ENCODE measurements around the gene RETSAT.
A peak's percentile ranks its signal among the peaks of the same experiment; 100 is the strongest.

The RETSAT gene

GRCh38 chr2:85310330-85310729 lies 44.0 kb downstream of the RETSAT start:
- no peaks in the 10 kb centered on the region for H3K9me3 ChIP-seq (ENCODE audit: control insufficient read depth, insufficient read depth, low read depth, low read length)
- no peak for TF ChIP-seq INSM2 (tag by site-specific recombination; IDR thresholded peaks at IDR 0.05)
- no peak for TF ChIP-seq TRIM28 (IDR thresholded peaks at IDR 0.05; ENCODE audit: borderline replicate concordance, low read length)
- no peak for TF ChIP-seq ZNF148 (tag by site-specific recombination; IDR thresholded peaks at IDR 0.05; ENCODE audit: borderline replicate concordance)
- TF ChIP-seq SCRT2 (tag by site-specific recombination; IDR thresholded peaks at IDR 0.05) = 0 out of 2 replicates have a peak, but pooled peaks have one; percentile 20
- TF ChIP-seq PRDM6 (tag by site-specific recombination; IDR thresholded peaks at IDR 0.05) = no peak
- no peak for TF ChIP-seq MYNN (tag by site-specific recombination; IDR thresholded peaks at IDR 0.05; ENCODE audit: borderline replicate concordance)
- ChIA-PET POLR2A (no interaction called here), CTCF (interaction anchor here (1.3 kb wide), 1 partner anchor 10 kb away, joined by 14 read pairs; no protein-coding TSS in a partner anchor)
- H3K4me3 ChIP-seq (ENCODE audit: low read depth, low read length) = no peak overlapping the region
- H3K36me3 ChIP-seq (ENCODE audit: control insufficient read depth in 2 of 2, insufficient read depth in 1 of 2, low read length in 2 of 2) = peaks cover 0 to 25% of the 10 kb centered on the region in 2 experiments; a peak in 1 of 3 replicates
- H3K27ac ChIP-seq (ENCODE audit: extremely low read depth, low read depth, low read length) = no peak overlapping the region
- H3K4me1 ChIP-seq (ENCODE audit: control insufficient read depth, insufficient read depth, low read length) = no peaks in the 10 kb centered on the region

GRCh38 chr2:85309699-85310321 lies 44.5 kb downstream of the RETSAT start:
- ChIA-PET POLR2A (interaction anchor here (0.6 to 1.4 kb wide), 3 partner anchors 10 to 18 kb away, joined by 3 to 4 read pairs (median 4); no protein-coding TSS in a partner anchor), CTCF (interaction anchor here (0.6 to 1.3 kb wide), 3 partner anchors 9 to 11 kb away, joined by 3 to 14 read pairs (median 3); no protein-coding TSS in a partner anchor)
- Histone ChIP-seq H3K4me1 (ENCODE audit: control insufficient read depth, insufficient read depth, low read length) (no peaks in the 10 kb centered on the region), H3K4me3 (ENCODE audit: low read depth, low read length) (no peak overlapping the region), H3K9me3 (ENCODE audit: control insufficient read depth, insufficient read depth, low read depth, low read length) (no peaks in the 10 kb centered on the region), H3K36me3 (ENCODE audit: control insufficient read depth in 2 of 2, insufficient read depth in 1 of 2, low read length in 2 of 2) (peaks cover 0 to 24% of the 10 kb centered on the region in 2 experiments; a peak in 1 of 3 replicates), H3K27ac (ENCODE audit: extremely low read depth, low read depth, low read length) (no peak overlapping the region)
- TF ChIP-seq ZNF140 (tag by site-specific recombination; IDR thresholded peaks at IDR 0.05) (no peak), ZNF76 (tag by site-specific recombination; IDR thresholded peaks at IDR 0.05; ENCODE audit: borderline replicate concordance, low read depth) (no peak), ZNF174 (tag by site-specific recombination; IDR thresholded peaks at IDR 0.05) (no peak), ZNF239 (tag by site-specific recombination; IDR thresholded peaks at IDR 0.05) (no peak), ZNF19 (tag by site-specific recombination; IDR thresholded peaks at IDR 0.05; ENCODE audit: low read depth) (no peak), ZNF26 (tag by site-specific recombination; IDR thresholded peaks at IDR 0.05) (no peak), ZXDB (tag by site-specific recombination; IDR thresholded peaks at IDR 0.05) (no peak), ZBTB49 (tag by site-specific recombination; IDR thresholded peaks at IDR 0.05; ENCODE audit: low read depth) (no peak), PRDM6 (tag by site-specific recombination; IDR thresholded peaks at IDR 0.05) (no peak), TCF7L2 (IDR thresholded peaks at IDR 0.05; ENCODE audit: borderline replicate concordance, low read depth, low read length) (no peak), GLIS1 (tag by site-specific recombination; IDR thresholded peaks at IDR 0.05) (no peak), ZNF280C (tag by site-specific recombination; IDR thresholded peaks at IDR 0.05) (no peak), ZNF521 (tag by site-specific recombination; IDR thresholded peaks at IDR 0.05) (no peak), ZNF843 (tag by site-specific recombination; IDR thresholded peaks at IDR 0.05) (no peak)

All from HEK293 (cell line).